ENCODE measurements around the gene TANC1. TPM values are rescaled to one million over a fixed set of nuclear protein-coding genes. Genes with fewer than 3 reads are reported as not detected.

Gene TANC1
- total and polyA plus RNA-seq, 2 of the 4 experiments (the other 2 are of a cell fraction): 10.2 to 12.9 TPM

- Histone ChIP-seq H2AFZ (replicated peaks; ENCODE audit: low read length, poor library complexity) (no peak overlapping the region), H3K14ac (replicated peaks; ENCODE audit: low read depth, low read length) (no peak overlapping the region), H2BK120ac (ENCODE audit: low read depth, low read length) (no peak overlapping the region), H2AK9ac (replicated peaks; ENCODE audit: low read depth, low read length, poor library complexity) (no peak overlapping the region), H4K8ac (ENCODE audit: low read depth in 2 of 2, low read length in 2 of 2) (no peak overlapping the region), H3K27ac (ENCODE audit: insufficient read depth, low read length) (no peak overlapping the region), H3K23ac (ENCODE audit: low read depth, low read length) (no peak overlapping the region), H3K4me3 (ENCODE audit: insufficient read depth, low read depth, low read length) (no peak overlapping the region), H3K18ac (ENCODE audit: low read depth, low read length) (no peak overlapping the region), H2BK5ac (ENCODE audit: low read depth, low read length, poor library complexity, severe bottlenecking) (no peak overlapping the region), H4K20me1 (ENCODE audit: insufficient read depth, low read length) (peaks cover 5% of the 10 kb centered on the region; the same call in 1 of the 2 replicates), H4K5ac (ENCODE audit: low read depth, low read length) (no peak overlapping the region), H4K91ac (ENCODE audit: insufficient read depth, low read depth, low read length) (no peak overlapping the region), H3K79me1 (ENCODE audit: low read depth in 1 of 2, low read length in 2 of 2) (peaks cover 43 to 82% of the 10 kb centered on the region in 2 experiments), H3K9me3 (ENCODE audit: control insufficient read depth, insufficient read depth, low read length) (no peaks in the 10 kb centered on the region), H3K27me3 (ENCODE audit: control insufficient read depth, insufficient read depth, low read length) (no peaks in the 10 kb centered on the region), H2BK20ac (ENCODE audit: low read depth, low read length) (no peak overlapping the region), H3K9me1 (ENCODE audit: insufficient read depth, low read length) (peaks cover 32% of the 10 kb centered on the region), H2AK5ac (ENCODE audit: low read depth, low read length) (no peak overlapping the region), H3K4me1 (ENCODE audit: control insufficient read depth, insufficient read depth, low read length) (peaks cover 31% of the 10 kb centered on the region), H3K4ac (ENCODE audit: low read depth, low read length) (no peak overlapping the region), H3K9ac (ENCODE audit: low read depth, low read length) (no peak overlapping the region), H3K56ac (ENCODE audit: extremely low read depth, insufficient read depth, low read length) (no peak overlapping the region), H3K4me2 (ENCODE audit: low read depth, low read length) (no peak overlapping the region), H3K36me3 (ENCODE audit: control insufficient read depth, insufficient read depth, low read length) (no peaks in the 10 kb centered on the region), H2BK15ac (ENCODE audit: low read depth, low read length) (no peak overlapping the region)
- POLR2A ChIA-PET (ENCODE audit: unreplicated experiment): no interaction called here
- dilution Hi-C loops (cut with HindIII; ENCODE audit: low sequenced_read_pairs, unreplicated experiment): no loop called here
- TF ChIP-seq NFE2L2 (IDR thresholded peaks at IDR 0.05; ENCODE audit: low read depth, low read length): no peak
- no peak for TF ChIP-seq ELK1 (IDR thresholded peaks at IDR 0.05; ENCODE audit: borderline replicate concordance, low read depth, low read length)
- TF ChIP-seq MXI1 (IDR thresholded peaks at IDR 0.05; ENCODE audit: borderline replicate concordance, low read depth, low read length): no peak
- no peak for TF ChIP-seq BHLHE40 (IDR thresholded peaks at IDR 0.05; ENCODE audit: low read depth, low read length)
- no peak for TF ChIP-seq FOS (IDR thresholded peaks at IDR 0.05; ENCODE audit: low read depth, low read length)
- no peak for TF ChIP-seq SMC3 (IDR thresholded peaks at IDR 0.05; ENCODE audit: low read depth, low read length)
- TF ChIP-seq POLR2A (IDR thresholded peaks at IDR 0.05; ENCODE audit: low read depth, low read length): no peak
- TF ChIP-seq MAZ (IDR thresholded peaks at IDR 0.05; ENCODE audit: borderline replicate concordance, low read depth, low read length): no peak
- TF ChIP-seq CTCF (conservative IDR thresholded peaks at IDR 0.05; ENCODE audit: low read depth, low read length): no peak
- no peak for TF ChIP-seq RCOR1 (IDR thresholded peaks at IDR 0.05; ENCODE audit: insufficient replicate concordance, low read length)
- TF ChIP-seq CHD1 (IDR thresholded peaks at IDR 0.05; ENCODE audit: low read depth, low read length): no peak
- no peak for TF ChIP-seq USF2 (IDR thresholded peaks at IDR 0.05; ENCODE audit: low read depth, low read length)
- TF ChIP-seq CEBPB (IDR thresholded peaks at IDR 0.05; ENCODE audit: low read depth, low read length): no peak
- TF ChIP-seq MAFK (IDR thresholded peaks at IDR 0.05; ENCODE audit: low read depth, low read length): no peak
- TF ChIP-seq RAD21 (IDR thresholded peaks at IDR 0.05; ENCODE audit: low read length): no peak
- no peak for TF ChIP-seq RFX5 (IDR thresholded peaks at IDR 0.05; ENCODE audit: low read depth, low read length)
- CTCF ChIA-PET: no interaction called here
- ATAC-seq (ENCODE audit: low read depth): no peak
- in situ Hi-C loops (cut with MboI; ENCODE audit: low sequenced_read_pairs): no loop called here
- intact Hi-C loops (cut with micrococcal nuclease): no loop called here
- no TSS peak for BruUV-seq (replicated peaks)
- no peak for DNase-seq
- 100% methylated on average over 1 of the region's 3 CpGs; no CpG with 5 or more reads in 1 of the 2 experiments for WGBS, 2 experiments (ENCODE audit: extremely low coverage in 2 of 2, insufficient read length in 1 of 2)
Measured at GRCh38 chr2:159051133-159051532, 82.7 kb downstream of the TANC1 start.

Data from IMR-90 (cell line).